ENCODE measurements around the gene AMBP. TPM values are rescaled to one million over a fixed set of nuclear protein-coding genes. Genes with fewer than 3 reads are reported as not detected.
A peak's percentile ranks its signal among the peaks of the same experiment; 100 is the strongest.
"Not testable (repeated sequence)": the region's sequence is repeated elsewhere in the genome, so short reads cannot be mapped to it uniquely, and the experiment has no call there.

The AMBP gene
- total RNA-seq, 4 donors from 2014 or later: not detected

GRCh38 chr9:114046237-114046755 is 31.8 kb downstream of the AMBP start:
- H3K27ac ChIP-seq (replicated peaks in 1 of 4): no peak overlapping the region
- no peaks in the 10 kb centered on the region for H3K4me1 ChIP-seq
- DNase-seq (ENCODE audit: extremely low spot score): no peak
- peaks cover 5 to 39% (median 16%) of the 10 kb centered on the region in 4 donors for H3K36me3 ChIP-seq
- WGBS: 96% methylated on average over 4 of the region's 4 CpGs
- no peak for TF ChIP-seq EP300 (IDR thresholded peaks at IDR 0.05)
- TF ChIP-seq, protein P1, sequence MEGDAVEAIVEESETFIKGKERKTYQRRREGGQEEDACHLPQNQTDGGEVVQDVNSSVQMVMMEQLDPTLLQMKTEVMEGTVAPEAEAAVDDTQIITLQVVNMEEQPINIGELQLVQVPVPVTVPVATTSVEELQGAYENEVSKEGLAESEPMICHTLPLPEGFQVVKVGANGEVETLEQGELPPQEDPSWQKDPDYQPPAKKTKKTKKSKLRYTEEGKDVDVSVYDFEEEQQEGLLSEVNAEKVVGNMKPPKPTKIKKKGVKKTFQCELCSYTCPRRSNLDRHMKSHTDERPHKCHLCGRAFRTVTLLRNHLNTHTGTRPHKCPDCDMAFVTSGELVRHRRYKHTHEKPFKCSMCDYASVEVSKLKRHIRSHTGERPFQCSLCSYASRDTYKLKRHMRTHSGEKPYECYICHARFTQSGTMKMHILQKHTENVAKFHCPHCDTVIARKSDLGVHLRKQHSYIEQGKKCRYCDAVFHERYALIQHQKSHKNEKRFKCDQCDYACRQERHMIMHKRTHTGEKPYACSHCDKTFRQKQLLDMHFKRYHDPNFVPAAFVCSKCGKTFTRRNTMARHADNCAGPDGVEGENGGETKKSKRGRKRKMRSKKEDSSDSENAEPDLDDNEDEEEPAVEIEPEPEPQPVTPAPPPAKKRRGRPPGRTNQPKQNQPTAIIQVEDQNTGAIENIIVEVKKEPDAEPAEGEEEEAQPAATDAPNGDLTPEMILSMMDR (IDR thresholded peaks at IDR 0.05): no peak
- TF ChIP-seq POLR2AphosphoS5 (IDR thresholded peaks at IDR 0.05): no peak
- TF ChIP-seq POLR2A (IDR thresholded peaks at IDR 0.05; ENCODE audit: low read depth): no peak
- intact Hi-C loops (cut with DNase I): no loop called here
- H3K9me3 ChIP-seq: peaks cover 0 to 10% (median 3%) of the 10 kb centered on the region in 4 donors
- no peaks in the 10 kb centered on the region for H3K27me3 ChIP-seq
- H3K4me3 ChIP-seq: no peak overlapping the region

GRCh38 chr9:114043660-114044059 is 34.4 kb downstream of the AMBP start:
- peaks cover under 1 to 22% (median 4%) of the 10 kb centered on the region in 4 donors for H3K36me3 ChIP-seq
- intact Hi-C loops (cut with DNase I); H3K27ac ChIP-seq (replicated peaks in 1 of 4): not testable (repeated sequence)

DNA sequence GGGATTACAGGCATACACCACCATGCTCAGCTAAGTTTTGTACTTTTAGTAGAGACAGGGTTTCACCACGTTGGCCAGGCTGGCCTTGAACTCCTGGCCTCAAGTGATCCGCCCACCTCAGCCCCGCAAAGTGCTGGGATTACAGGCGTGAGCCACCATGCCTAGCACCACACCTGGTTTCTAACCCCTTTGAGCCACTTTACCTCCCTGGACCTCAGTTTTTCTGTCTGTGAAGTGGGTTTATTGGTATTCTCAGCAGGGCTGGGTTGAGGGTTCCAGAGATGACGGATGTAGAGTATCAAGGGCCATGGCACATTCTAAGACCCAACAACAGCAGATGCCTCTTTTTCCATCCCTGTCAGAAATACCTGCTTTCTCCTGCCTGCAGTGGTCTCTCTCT is 38.6 kb downstream of the AMBP start:
- Histone ChIP-seq H3K36me3 (peaks cover 0 to 39% (median 24%) of the 10 kb centered on the region in 4 donors), H3K4me1 (no peaks in the 10 kb centered on the region), H3K27me3 (no peaks in the 10 kb centered on the region), H3K9me3 (peaks cover 0 to 5% (median 4%) of the 10 kb centered on the region in 4 donors), H3K4me3 (no peak overlapping the region), H3K27ac (replicated peaks in 1 of 4) (no peak overlapping the region)
- intact Hi-C loops (cut with DNase I): no loop called here
- TF ChIP-seq, protein P1 (IDR thresholded peaks at IDR 0.05): no peak
- TF ChIP-seq EP300 (IDR thresholded peaks at IDR 0.05): no peak
- 93% methylated on average over 5 of the region's 5 CpGs for WGBS
- DNase-seq (ENCODE audit: extremely low spot score): no peak

More at GRCh38 chr9:114043660-114044059, 34.4 kb downstream of the AMBP start:
- H3K4me3 ChIP-seq; H3K27me3 ChIP-seq; H3K4me1 ChIP-seq; DNase-seq (ENCODE audit: extremely low spot score): not testable (repeated sequence)
- H3K9me3 ChIP-seq: peaks cover 0 to 10% (median 3%) of the 10 kb centered on the region in 4 donors

DNA sequence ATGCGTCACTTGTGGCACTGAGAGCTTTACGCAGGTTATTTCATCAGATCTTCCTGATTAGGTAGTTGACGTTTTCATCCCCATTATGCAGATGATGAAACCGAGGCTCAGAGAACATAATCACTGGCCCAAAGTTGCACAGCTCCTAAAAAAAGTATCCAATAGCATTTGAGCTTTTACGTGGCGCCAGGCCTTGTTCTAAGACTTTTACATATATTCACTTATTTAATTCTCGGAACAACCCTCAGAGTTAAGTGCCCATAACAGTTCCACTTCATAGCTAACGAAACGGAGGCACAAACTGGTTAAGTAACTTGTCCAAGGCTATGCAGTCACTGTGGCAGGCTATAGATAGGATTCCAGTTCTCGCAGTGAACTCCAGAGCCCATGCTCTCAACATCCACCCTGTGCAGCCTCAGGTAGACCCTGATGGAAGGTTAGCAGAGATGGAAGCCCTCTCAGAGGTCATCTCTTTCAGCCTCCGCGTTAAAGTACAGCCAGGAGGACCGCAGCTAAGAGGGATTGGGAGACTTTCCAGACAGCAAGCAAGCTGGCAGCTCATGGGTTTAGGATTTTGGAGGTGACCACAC is 39.3 kb downstream of the AMBP start:
- Histone ChIP-seq H3K4me3 (no peak overlapping the region), H3K9me3 (peaks cover 0 to 4% (median 3%) of the 10 kb centered on the region in 4 donors), H3K27ac (replicated peaks in 1 of 4) (no peak overlapping the region), H3K4me1 (no peaks in the 10 kb centered on the region), H3K36me3 (peaks cover 0 to 42% (median 27%) of the 10 kb centered on the region in 4 donors), H3K27me3 (no peaks in the 10 kb centered on the region)
- peak; percentile 53 for DNase-seq (ENCODE audit: extremely low spot score)
- TF ChIP-seq, protein P1 (IDR thresholded peaks at IDR 0.05): no peak
- TF ChIP-seq POLR2A (IDR thresholded peaks at IDR 0.05; ENCODE audit: low read depth): no peak
- TF ChIP-seq EP300 (IDR thresholded peaks at IDR 0.05): no peak
- no peak for TF ChIP-seq POLR2AphosphoS5 (IDR thresholded peaks at IDR 0.05)
- intact Hi-C loops (cut with DNase I): no loop called here
- 95% methylated on average over 13 of the region's 13 CpGs for WGBS

GRCh38 chr9:114037961-114038723 is 40.0 kb downstream of the AMBP start:
- peak; percentile 82 for DNase-seq (ENCODE audit: extremely low spot score)
- Histone ChIP-seq H3K4me3 (no peak overlapping the region), H3K36me3 (peaks cover 0 to 42% (median 27%) of the 10 kb centered on the region in 4 donors), H3K27me3 (no peaks in the 10 kb centered on the region), H3K4me1 (no peaks in the 10 kb centered on the region), H3K9me3 (peaks cover 0 to 3% (median 0%) of the 10 kb centered on the region in 4 donors), H3K27ac (replicated peaks in 1 of 4) (no peak overlapping the region)
- 86% methylated on average over 19 of the region's 19 CpGs for WGBS
- no peak for TF ChIP-seq POLR2A (IDR thresholded peaks at IDR 0.05; ENCODE audit: low read depth)
- TF ChIP-seq POLR2AphosphoS5 (IDR thresholded peaks at IDR 0.05): no peak
- TF ChIP-seq, protein P1 (IDR thresholded peaks at IDR 0.05): no peak
- TF ChIP-seq EP300 (IDR thresholded peaks at IDR 0.05): no peak
- intact Hi-C loops (cut with DNase I): no loop called here

Measured in esophagus muscularis mucosa (tissue), 4 donors.